Fibroblast of mammary gland (primary cell): ENCODE results near the gene LPAR5.
A peak's percentile ranks its signal among the peaks of the same experiment; 100 is the strongest.

Source experiments
- DNase-seq: peaks from one replicate; pipeline ENCODE4 v3.0.0-alpha.2; 2010; ENCODE audit warnings: low read depth
- H3K4me3 ChIP-seq: 2 replicates; pipeline ENCODE4 v1.5.1; 2011; ENCODE audit warnings: low read depth, mild to moderate bottlenecking, low read length, moderate library complexity; ENCODE audit not compliant: control insufficient read depth
- TF ChIP-seq, protein P1 (sequence below): conservative IDR thresholded peaks from 2 replicates; pipeline ENCODE4 v1.5.1; 2011; ENCODE audit warnings: low read depth, low read length, inconsistent platforms; ENCODE audit not compliant: control insufficient read depth, insufficient read depth

Gene LPAR5

DNA sequence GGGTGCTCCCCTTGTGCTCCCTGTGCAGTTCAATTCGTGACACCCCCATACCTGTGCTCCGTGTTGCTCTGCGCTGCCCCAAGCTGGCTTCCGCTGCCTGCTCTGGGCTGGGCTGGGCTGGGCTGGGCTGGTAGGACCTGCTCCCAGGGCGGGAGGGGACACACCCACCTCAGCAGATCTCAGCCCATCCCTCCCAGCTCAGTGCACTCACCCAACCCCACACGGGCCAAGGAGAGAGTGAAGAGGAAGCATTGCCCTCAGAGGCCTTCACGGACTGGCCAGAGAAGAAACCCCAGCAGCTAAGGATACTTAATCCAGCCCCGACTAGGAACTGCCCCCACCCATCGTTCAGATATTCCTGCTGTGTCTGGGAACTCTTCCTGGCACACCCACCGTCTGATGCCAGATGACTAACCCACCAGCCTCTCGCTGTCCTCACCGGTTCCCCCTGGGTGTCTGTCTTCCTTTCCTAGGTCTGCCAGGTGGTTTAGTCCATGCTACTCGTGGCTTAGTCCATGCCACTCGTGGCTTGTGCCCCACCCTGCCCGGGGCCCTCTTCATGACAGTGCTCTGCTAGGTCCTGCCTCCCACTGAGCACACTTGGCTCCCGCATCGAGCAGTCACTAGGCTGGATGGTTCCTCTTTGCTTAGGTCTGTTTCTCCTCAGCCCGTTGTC, at the start of gene LPAR5:
LPAR5 (minus strand) TSS at position 104 of the 676 bp plus-strand sequence. CDS start 14,711 bp downstream, outside the sequence.
- TF ChIP-seq, protein P1, sequence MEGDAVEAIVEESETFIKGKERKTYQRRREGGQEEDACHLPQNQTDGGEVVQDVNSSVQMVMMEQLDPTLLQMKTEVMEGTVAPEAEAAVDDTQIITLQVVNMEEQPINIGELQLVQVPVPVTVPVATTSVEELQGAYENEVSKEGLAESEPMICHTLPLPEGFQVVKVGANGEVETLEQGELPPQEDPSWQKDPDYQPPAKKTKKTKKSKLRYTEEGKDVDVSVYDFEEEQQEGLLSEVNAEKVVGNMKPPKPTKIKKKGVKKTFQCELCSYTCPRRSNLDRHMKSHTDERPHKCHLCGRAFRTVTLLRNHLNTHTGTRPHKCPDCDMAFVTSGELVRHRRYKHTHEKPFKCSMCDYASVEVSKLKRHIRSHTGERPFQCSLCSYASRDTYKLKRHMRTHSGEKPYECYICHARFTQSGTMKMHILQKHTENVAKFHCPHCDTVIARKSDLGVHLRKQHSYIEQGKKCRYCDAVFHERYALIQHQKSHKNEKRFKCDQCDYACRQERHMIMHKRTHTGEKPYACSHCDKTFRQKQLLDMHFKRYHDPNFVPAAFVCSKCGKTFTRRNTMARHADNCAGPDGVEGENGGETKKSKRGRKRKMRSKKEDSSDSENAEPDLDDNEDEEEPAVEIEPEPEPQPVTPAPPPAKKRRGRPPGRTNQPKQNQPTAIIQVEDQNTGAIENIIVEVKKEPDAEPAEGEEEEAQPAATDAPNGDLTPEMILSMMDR = no peak
- no peak within 1 kb of the TSS for H3K4me3 ChIP-seq
- peak; percentile 29 for DNase-seq

DNA sequence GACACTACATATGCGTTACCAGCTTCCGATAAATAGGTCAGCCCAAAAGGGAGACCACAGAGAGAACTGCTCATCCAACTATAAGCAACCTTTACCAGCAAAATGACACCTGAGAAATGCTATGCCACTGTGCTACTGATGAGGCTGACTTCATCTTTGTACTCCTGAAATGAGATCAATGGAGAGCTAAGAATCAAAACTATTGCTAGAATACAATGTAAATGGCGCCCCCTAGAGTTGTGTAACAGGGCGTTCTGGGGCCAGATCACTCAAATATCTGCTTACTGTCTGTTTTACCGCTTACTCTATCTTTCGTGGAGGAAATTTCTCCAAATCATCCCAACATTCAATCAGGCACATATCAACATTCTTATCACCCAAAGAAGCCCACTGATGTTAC, 48.9 kb upstream of the LPAR5 start:
- H3K4me3 ChIP-seq = no peak overlapping the region
- DNase-seq = peak; percentile 47
- TF ChIP-seq, protein P1 = peak; percentile 53

DNA sequence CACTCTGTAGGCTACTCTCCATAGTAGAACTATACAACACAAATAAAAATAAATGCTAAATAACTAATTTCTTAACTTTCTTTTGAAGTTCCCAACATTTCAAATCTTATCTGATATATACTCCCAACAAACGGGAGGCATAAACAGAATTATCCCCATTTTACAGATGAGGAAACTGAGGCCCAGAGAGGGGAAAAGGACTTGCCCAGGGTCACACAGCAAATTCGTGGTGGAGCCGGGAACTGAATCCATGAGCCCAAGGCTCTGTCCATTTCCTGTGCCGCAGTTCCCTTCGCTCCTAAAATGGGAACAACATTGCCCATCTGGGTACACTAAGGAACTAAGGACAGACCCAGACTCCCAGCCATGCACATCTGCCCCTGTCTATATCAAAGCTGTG, 41.2 kb upstream of the LPAR5 start:
- TF ChIP-seq, protein P1 = no peak
- DNase-seq = no peak
- H3K4me3 ChIP-seq = no peak overlapping the region

DNA sequence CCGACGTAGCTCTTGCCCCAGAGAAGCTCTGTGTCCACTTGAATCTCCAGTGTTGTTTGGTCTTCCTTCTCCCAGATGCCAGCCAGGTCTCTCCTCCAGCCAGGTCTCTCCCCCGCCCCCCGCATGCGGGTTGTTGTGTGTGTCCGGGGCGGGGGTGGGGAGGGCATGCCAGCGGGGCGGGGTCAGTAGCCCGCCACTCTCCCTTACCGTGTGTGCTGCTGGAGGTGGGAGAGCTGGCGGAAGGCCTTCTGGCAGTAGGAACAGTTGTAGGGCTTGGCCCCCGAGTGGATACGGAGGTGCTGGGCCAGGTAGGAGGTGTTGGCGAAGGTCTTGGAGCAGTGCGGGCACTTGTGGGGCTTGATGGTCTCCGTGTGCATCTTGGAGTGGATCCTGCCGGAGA, 36.4 kb upstream of the LPAR5 start:
- DNase-seq = no peak
- H3K4me3 ChIP-seq = no peak overlapping the region
- TF ChIP-seq, protein P1 = no peak

DNA sequence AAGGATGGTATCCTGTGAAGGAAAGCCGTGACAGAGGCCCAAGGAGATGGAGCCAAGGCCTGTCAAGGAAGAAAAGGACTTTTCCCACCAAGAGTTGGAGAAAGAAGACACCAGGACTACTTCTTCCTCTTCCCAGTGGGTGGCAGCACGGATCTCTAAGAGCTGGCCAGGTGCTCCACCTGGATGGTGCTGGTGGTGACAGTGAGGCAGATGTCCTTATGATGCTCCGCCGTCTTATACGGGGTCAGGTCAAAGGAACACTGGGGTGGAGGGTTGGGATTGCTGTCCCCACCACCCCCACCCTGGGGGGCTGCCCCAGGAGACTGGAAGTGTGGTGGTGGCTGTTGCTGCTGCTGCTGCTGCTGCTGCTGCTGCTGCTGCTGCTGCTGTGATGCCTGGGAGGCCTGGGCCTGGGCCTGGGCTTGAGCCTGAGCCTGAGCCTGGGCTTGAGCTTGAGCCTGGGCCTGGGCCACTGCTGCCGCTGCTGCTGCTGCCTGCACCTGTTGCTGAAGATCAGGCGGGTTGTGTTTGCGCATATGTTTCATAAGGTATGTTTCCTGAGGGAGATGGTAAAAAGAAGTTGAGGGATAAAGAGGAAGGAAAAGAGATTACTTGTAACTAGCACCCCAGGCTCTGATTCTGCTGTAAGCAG, 31.9 kb upstream of the LPAR5 start:
- TF ChIP-seq, protein P1 = peak; percentile 3
- DNase-seq = no peak
- H3K4me3 ChIP-seq = no peak overlapping the region

DNA sequence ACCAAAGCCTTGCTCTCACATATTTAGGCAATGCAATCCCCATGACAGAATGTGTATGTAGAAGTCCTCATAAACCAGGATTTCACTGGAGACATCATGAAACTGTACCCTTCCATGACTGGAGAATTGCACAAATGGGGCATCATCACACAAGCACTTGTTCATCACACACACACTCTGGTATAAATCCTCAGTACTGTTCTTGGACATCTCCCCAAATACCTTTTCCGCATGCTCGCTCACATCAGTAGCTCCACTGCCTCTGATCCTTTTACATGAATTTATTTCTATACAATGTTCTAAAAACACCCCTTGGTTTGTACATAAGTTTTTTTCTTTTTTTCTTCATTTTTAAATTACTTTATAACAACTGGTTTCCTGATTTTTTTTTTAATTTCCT, 30.5 kb upstream of the LPAR5 start:
- no peak for DNase-seq
- TF ChIP-seq, protein P1 = no peak
- no peak overlapping the region for H3K4me3 ChIP-seq
